GM18907 (cell line): ENCODE data around the gene PLLP.
"Not testable (repeated sequence)": the region's sequence is repeated elsewhere in the genome, so short reads cannot be mapped to it uniquely, and the experiment has no call there.

Experiments
- ATAC-seq: cut with Tn5 transposase; IDR thresholded peaks from one replicate; pipeline ENCODE4 v1.9.1; 2021; ENCODE audit warnings: mild to moderate bottlenecking, moderate library complexity; ENCODE audit not compliant: unreplicated experiment

Gene PLLP

DNA sequence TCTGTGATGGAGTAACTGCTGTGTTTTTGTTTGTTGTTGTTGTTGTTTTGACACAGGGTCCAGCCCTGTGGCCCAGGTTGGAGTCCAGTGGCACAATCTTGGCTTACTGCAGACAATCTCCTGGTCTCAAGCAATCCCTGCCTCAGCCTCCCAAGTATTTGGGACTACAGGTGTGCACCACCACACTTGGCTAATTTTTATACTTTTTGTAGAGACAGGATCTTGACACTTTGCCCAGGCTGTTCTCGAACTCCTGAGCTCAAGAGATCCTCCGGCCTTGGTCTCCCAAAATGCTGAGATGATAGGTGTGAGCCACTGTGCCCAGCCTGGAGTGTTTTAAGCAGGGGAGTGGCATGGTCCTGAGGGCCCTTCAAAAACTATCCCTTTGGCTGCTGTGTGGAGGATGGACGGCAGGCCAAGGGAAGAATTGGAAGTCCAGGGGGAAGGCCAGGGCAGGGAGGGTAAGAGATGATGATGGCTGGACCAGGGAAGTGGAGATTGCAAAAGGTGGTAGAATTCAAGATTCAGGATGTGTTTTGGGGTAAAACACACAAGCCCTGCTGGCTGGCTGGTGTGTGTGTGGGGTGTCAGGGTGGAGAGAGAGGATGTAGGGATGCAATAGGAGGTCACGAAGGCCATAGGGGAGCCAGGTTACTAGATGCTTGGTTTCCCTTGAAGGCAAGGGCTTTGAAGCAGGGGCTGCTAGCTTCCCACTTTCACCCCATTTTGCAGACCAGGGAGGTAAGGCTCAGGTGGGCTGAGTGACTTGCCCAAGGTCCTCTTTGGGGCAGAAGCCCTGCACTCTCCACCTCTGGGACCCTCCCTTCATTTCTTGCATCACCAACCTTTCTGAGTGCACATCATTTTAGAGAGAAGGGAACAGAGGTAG is 18.8 kb upstream of the PLLP start:
- no peak for ATAC-seq

DNA sequence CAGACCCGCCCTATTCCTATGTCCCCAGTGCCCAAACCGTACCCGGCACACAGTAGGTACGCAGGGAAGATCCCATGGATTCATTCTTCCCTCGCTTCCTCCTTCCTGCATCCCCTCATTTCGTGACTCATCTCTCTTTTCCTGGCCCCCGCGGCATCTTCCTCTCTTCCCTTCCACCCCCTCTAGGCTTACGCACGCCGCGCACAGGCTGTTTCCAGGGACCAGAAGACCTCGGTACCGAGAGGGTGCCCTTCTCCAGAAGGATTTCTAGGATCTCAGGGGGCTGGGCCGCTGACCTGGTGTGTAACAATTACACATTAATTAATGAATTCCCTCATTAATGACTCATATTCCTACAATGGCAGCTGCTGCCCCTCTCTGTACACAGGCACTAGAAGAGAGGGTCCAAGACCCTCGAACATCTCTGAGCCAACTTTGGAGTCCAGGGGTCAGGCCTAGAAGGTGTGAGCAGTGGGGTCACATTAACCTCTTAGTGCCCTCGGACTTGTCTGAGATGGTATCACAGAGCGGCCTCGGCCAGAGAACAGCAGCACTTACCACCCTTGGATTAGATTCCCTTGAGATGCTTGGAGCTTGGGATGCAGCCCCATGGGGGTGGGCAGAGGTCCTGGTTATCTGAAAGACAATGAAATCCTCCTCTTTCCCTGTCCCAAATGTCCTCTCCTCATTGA is 16.8 kb upstream of the PLLP start:
- ATAC-seq: no peak

DNA sequence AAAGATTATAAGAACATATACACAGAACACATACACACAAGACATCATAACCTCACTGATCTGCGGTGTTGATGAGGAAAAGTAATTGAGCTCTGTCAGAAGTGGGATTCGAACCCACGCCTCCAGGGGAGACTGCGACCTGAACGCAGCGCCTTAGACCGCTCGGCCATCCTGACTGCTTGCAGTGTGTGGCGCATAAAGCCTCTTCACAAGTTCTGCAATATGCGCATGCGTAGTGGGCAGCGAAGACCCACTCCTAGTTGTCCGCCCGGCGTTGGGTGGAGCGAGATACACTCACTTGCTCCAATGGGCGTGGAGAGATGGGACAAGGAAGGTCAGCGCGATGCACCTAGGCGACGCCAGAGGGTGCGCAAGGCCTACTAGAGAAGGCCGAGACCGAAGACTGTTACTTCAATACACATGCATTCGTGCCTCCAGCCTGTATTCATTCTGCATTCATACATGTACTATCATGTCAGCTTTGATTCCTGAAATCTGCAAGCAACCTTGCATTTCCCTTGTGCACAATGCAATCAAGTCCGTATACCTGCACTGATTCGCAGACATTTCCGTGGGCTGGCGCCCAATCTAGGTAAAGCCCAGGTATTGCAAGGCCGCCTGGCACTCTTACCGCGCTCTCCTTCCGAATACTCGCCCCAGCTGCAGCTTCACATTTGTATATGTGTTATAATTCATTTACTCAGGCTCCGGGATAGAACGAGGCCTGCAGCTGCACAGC is 16.1 kb upstream of the PLLP start:
- ATAC-seq: peak; percentile 84

DNA sequence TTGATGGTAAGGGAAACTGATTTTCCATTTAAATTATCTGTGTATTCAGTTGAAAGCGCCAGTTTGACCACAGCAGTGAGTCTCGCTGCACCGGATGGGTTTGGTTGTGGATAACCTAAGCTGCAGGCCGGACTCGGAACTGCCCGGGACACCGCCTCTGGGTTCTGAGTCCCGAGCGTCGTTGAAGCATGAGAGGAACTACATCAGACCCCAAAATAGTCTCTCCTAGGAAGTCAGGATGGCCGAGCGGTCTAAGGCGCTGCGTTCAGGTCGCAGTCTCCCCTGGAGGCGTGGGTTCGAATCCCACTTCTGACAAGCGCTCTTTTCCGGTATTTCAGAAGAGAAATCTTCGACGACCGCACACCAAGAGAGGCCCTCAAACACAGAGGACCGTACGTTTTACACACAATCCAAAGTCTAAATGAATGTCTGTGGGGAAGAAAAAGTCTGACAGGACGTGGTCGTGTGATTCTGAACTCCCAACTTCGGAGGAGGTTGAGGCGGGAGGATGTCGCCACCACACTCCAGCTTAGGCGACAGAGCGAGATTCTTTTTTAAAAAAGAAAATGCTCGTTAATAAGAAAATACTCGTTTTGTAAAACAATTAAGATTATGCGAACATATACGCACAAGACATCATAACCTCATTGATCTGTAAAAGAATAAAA is 15.4 kb upstream of the PLLP start:
- ATAC-seq: peak; percentile 60

DNA sequence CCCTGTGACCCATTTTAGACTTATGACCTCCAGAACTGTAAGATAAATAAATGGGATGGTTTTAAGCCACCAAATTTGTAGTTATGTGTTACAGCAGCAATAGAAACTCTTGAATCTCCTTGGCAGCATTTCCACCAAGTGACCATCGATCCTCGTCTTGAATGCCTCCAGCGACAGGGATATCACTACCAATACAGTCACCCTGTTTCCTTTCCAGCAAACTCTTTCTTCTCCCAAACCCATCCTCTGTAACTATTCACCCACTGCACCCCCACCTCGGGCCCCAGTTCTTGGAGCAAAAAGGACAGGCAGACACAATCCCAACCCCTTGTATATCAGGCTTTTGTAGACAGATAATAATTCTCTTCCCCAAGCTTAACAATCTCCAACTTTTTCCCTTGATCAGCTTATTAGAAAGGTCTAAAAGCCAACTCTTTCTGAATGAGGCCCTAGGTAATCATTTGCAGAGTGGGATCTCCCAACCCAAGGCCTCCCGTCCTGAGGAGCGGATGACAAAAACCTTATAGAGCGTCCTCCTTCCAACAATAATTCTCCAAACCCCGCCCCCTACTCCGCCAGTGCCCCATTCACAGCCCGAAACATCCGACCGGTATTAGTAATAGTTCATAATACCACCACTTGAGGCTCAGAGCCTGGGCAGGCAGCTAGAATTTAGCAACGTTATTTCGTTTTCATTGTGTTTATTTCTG is 14.7 kb upstream of the PLLP start:
- ATAC-seq: peak; percentile 35

DNA sequence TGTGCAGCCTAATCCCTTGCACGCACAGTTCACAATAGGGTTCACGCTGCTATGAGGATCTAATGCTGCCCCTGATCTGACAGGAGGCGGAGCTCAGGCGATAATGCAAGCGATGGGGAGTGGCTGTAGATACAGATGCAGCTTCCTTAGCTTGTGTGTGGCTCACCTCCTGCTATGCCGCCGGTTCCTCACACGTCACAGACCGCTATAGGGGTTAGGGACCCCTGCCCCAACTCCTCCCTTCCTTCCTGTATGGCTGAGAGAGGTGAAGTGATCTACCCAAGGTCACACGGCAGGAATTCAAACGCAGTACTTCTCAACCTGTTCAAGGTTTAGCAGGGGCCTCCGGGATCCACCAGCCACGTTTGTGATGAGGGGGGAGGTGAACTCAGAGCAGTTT is 13.4 kb upstream of the PLLP start:
- ATAC-seq: no peak

DNA sequence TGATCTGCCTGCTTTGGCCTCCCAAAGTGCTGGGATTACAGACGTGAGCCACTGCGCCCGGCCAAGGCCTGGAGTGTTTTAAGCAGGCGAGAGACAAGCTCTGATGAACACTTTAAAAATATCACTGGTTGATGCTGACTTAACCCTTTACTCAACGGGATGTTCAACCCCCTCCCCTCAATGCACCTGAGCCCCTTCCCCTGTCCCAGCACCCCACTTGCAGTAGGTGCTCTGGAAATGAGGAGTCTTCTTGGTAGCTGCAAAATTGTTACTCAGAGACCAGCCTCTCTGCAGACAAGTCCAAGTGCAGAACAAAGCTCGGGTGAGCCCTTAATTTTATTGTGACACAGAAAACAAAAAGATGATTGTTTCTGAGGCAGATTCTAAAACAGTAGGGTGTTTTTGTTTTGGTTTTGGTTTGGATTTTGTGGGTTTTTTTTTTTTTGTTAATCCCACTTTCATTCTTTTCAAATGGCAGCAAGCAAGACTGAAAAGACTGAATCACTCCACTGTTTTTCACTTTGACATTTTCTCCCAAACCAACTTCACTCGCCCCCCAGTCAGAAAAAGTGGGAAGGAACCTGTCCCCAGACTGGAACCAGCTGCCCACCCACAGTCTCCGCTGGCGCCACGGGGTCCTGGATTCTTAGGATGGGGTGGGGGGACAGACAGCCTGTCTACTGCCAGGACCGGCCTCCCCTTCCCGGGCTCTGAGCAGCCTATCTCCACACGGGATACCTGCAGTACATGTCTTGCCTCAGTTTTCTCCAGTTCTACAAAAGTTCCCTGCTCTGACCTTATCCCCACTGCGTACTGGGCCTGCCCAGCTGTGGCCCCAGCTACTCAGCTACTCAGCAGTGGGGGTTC is 5.2 kb upstream of the PLLP start:
- ATAC-seq: no peak

DNA sequence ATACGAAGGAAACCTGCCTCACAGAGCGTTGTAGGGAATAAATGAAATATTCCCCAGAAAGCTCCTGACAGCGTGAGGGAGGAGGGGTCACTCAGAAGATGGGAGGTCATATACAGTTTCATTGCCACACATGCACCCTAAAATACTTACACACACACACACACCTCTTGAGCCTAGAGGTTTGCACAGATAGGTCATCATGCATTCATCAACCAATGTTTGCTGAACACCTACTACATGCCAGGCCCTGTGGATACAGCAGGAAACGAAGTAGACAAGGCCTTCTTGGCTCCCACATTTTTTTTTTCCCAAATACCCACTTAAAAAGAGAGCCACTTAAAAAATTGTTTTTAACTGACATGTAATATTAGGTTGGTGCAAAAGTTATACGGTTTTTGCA is 907 bp upstream of the PLLP start:
- no peak for ATAC-seq

DNA sequence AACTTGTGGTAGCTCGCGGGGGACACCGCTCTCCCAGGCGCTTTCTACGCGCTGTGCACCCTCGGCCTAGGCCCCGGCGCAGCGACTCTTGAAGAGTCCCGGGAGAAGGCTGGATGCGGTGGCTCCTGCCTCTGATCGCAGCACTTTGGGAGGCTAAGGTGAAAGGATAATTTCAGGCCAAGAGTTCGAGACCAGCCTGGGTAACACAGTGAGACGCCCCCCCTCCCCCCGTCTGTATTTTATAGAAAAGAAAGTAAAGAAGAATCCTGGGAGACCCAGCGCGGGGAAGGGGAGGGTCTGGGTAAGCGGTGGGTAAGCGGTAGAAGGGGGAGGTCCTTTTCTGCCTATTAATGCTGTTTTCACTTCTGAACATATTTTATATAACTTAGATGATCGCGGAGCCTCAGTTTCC is 486 bp upstream of the PLLP start:
- ATAC-seq: no peak

DNA sequence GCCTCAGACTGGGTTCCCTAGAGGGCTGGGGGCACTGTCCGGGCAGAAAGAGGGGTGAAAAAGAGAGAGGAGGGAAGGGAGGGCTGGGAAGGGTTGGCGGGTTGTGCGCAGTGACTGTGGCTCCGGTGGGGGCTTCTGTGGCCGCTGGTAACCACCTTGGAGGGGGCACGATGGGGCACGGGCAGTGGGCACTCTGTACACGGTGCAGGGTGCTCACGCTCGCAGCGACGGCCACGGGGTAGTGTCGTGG is 588 bp downstream of the PLLP start:
- no peak for ATAC-seq

DNA sequence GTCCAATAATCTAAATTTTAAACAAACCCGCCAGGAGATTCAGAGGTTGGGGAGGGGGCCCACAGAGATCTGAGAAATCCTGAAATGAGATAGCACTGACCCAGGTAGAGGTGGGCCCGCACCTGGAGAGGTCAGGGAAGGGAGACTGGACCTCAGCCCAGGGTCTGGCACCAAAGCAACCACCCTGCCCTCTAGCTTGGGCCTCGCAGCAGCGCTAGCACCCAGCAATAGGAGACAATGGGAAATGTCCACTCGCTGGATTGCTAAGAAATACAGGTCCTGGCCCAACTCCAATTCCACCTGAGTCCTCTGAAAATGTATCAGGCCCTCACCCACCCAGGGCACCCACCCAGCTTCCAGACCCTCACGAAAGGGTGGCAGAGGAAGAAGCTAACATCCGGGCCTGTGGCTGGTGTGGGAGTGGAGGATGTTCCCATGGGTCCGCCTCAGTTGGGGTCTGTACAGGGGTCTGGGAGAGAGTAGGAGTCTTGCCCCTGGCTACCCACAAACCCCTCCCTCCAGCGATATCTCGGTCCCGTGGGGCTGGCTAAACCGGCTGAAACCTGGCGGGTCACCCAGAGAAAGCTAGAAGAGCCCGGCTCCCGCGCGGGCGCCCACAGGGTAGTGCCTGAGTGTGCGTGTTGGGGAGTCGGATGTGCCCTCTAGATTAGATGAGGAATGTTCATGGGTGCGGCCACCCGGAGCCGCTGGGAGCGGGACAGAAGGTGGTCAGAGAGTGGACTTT is 1.1 kb downstream of the PLLP start:
- ATAC-seq: no peak

DNA sequence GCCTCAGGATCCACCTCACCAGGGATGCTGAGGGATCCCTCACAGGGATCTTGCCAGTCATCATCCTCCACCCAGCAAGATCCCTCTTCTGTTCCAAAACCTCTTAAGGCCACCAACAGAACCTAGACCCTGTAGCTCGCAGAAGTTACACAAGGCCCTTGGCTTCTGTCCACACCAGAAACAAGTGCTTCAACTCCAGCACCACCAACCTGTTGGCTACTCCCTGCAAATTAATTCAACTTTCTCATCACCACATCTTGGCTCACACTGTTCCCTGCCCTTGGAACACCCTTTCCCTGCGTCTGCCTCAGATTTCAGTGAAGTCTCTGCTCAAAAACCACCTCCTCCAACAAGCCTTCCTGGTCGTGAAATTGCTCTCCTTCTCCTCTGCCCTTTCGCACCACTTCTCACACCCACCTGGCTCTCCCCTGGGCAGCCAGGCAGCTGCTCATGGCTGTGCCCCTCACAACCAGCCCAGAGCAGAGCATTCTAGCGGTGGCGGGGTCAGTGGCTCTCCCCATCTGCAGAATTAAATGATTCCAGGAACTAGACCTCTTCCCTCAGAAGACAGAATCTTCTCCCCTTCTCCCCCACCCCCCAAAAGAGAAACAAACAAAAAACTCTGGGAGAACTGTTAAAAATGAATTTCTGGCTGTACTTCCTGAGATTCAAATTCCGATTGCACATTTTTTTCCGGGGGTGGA is 1.8 kb downstream of the PLLP start:
- no peak for ATAC-seq

DNA sequence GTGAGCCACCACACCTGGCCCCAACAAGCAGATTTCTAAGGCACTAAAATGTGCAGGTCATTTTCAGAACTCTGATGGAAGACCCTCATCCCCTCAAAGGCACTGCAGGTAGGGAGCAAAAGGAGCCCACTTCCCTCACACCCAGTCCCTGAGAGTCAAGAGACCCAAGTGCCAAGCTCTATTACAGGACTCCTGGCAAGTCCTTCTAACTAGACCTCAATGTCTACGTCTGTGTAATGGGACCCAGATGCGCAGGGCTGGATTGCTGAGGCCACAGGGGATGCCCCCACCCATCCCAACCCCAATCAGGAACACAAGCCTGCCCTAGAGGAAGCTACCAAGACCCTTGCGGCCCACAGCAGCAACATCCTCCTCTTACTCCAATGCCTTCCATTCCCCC is 2.7 kb downstream of the PLLP start:
- ATAC-seq: no peak

DNA sequence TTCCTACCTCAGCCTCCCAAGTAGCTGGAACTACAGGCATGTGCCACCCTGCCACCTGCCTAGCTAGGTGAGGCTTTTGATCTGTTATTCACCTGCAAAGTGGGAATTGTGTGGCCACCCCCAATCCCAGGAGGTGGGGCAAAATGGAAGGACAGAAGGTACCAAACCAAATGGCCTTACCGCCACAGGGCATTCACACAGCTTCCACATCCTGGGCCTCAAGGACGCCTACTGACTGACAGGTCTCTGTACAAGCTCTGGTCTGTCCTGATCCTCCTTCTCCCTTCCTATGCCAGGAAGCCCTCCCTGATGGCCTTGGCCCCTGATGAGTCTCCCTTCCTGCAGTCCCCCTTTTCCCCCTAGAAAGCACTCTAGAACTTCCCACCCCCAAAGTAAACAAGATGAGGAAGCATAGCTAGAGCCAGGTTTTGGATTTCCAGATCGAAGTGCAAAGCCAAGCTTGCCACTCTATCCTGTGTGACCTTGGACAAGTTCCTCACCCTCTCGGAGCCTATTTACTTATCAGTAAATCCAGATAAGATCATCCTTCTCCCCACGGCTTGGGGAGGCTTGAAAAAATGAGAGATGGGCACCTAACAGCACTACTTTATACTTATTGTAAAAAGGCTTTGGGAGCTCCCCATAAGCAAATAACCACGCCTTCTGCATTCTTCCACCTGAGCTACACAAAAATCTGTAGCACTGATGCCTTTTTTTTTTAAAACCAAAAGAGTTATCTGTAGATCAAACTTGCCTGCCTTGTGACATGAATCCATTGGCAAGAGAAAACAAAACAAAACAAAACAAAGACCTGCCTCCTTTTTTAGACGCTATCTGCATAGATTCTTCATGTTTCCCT is 4.5 kb downstream of the PLLP start:
- ATAC-seq: no peak

DNA sequence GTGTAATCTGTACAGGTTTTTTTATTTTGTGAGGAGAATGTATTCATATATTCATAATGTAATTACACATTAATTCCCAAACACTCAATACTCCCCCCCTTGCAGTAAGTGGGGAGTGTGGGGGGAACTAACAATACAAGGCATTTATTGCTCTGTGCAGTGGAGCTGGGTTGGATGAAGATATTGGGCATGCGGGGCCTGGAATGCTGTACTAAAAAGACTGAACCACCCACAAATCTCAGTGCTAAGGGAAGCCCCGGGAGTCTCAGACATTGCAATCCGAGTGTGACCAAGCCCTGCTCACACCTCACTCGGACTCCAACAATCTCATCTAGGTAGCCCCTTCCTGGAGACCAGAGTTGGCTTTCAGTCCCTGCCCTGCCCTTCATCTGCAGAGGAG is 6.0 kb downstream of the PLLP start:
- no peak for ATAC-seq

DNA sequence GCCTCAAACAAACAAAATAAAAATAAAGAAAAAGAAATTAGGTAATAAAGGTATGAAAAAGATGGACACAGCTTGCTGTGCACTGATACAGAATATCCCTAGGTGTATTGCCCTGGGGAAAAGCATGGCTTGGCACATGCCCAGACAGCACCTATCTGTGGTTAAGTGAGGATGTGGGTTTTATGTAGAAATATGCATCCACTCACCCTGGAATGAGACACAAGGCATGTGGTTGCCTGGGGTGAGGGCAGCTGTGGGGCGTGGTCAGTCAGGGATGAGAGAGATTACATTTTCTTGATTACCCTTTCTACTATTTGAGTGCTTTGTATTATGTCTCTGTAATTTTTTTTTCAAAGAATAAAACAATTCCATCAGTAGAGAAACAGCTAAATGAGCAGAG is 6.9 kb downstream of the PLLP start:
- no peak for ATAC-seq

DNA sequence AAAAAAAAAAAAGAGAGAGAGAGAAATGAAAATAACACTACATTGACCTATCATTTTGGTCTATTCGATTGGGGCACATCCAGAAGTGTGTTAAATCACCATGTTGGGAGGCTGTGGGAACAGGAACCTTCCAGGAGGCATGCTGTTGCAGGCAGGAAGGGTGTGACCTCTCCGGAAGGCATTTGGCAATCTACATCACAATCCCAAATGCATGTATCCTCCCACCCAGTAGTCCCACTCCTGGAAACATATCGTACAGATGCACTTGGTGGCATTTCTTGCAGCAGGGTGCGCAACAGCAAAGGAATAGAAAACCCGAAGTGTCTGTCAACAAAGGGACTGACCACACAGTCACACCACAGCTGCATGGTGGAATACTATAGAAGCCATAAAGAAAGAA is 7.9 kb downstream of the PLLP start:
- ATAC-seq: no peak

DNA sequence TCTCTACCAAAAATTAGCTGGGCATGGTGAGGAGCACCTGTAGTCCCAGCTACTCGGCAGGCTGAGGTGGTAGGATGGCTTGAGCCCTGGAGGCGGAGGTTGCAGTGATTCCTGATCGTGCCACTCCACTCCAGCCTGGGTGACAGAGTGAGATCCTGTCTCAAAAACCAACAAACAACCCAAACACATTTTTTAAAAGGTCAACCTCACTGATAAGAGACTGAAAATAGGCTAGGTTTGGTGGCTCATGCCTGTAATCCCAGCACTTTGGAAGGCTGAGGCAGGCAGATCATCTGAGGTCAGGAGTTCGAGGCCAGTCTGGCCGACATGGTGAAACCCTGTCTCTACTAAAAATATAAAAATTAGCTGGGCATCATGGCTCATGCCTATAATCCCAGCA is 8.5 kb downstream of the PLLP start:
- not testable (repeated sequence) for ATAC-seq
